HG02678 (cell line): ENCODE data around the gene CAV1.

ENCODE experiments used
- ATAC-seq: cut with Tn5 transposase; IDR thresholded peaks from one replicate; pipeline ENCODE4 v1.9.1; 2021; ENCODE audit warnings: mild to moderate bottlenecking, moderate library complexity; ENCODE audit not compliant: unreplicated experiment

Gene CAV1

DNA sequence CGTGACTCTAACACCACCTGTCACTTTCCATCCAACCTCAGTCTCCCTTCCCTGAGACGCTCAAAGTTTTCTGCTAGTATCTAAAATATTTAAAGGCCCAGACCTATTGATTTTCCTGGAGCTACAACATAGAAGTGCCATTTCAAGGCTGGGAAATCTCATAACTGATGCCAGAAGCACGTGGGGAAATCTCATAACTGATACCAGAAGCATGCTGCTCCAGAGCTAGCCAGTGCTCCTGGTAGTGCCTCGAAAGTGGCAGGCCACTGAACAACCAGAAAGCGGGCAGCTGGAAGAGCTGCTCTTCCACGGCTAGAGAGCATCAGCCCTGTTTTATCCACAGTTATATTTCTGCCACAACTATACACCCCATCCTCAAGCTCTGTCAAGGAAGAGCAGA, 72.5 kb downstream of the CAV1 start:
- no peak for ATAC-seq

- no peak for ATAC-seq
These were observed 73.4 kb downstream of the CAV1 start for GRCh38 chr7:116598278-116598677.

- ATAC-seq = no peak
These were observed 74.0 kb downstream of the CAV1 start for GRCh38 chr7:116598861-116599260.

DNA sequence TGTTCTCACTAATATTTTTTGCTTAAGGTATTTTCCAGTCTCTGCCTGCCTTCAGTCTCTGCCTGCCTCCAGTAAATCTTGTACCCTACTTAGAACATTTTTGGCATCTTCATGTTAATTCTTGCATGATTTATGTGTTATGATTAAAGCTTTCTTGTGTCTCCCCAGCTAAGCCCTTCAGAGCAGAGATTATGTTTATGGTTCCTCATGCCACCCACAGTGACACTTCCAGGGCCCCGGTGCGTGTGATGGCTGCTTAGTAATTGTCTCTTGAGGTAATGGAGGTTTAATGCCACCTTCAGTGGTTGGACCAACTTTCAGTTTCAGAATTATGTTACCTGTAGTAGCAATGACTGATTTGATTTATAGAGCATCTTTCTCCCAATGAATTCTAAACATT, 76.6 kb downstream of the CAV1 start:
- ATAC-seq = no peak

DNA sequence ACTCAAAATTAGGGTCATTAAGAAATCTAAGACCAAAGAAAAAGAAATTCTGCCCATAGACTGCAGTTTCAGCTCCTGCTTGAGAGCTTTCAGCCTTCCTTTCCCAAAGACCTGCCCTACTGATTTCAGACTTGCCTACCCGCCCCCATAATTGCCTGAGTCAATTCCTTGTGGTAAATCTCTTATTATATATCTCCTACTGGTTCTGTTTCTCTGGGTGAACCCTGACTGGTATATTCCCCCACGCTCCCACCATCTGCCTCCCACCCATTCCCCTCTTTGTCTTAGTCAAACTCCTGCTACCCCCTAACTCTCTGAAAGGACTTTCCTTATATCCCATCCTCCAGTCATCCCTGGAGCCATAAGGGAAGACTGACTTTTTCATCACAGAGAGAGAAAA, 82.5 kb downstream of the CAV1 start:
- ATAC-seq = no peak

DNA sequence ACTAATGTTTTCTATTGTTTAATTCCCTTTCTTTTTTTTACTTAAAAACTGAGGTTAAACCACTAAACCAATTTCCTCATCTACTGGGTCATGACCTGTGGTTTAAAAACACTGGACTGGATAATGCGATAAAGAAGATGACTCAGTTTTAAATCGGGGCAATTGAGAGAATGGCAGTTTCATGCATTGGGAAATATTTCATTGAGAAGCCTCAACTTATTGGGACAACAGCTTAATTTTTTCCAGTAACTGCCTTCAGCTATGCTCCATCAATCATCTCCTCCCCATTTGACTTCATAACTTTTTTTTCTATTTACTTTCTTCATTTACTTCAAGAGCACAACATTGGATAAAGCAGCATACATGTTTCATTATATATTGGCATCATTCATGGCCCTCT, 85.4 kb downstream of the CAV1 start:
- ATAC-seq = no peak

DNA sequence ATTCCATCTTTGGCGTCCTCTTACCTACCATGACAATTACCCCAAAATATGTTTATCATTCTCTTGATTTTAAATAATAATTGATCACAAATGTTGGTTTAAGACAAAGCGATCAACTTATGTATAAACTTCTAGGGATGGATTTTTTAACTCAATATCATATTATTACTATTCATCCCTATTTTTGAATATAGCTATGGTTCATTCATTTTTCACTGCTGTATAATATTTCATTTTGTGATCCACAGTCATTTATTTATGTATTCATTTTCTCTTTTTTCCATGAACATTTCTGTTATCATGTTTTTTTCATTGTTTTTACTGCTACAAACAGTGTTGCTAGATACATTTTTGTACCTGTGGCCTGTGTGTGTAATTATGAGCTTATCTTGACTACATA, 85.9 kb downstream of the CAV1 start:
- no peak for ATAC-seq
